AG09309 (cell line): ENCODE results near the gene C1QTNF8.

ENCODE experiments used
- DNase-seq: peaks from one replicate; pipeline ENCODE4 v3.0.0-alpha.2; 2010; ENCODE audit warnings: low read depth
- H3K4me3 ChIP-seq: 2 replicates; pipeline ENCODE4 v1.5.1; 2011; ENCODE audit warnings: mild to moderate bottlenecking, low read depth, low read length, moderate library complexity; ENCODE audit not compliant: control insufficient read depth
- CTCF ChIP-seq: IDR thresholded peaks from 2 replicates; pipeline ENCODE4 v1.5.1; 2011; ENCODE audit warnings: mild to moderate bottlenecking, low read depth, low read length, inconsistent platforms; ENCODE audit not compliant: insufficient read depth, control insufficient read depth; ENCODE audit errors: missing control alignments

Gene C1QTNF8

GRCh38 chr16:1105888-1106620, 10.0 kb upstream of the C1QTNF8 start:
- TF ChIP-seq CTCF: peak; percentile 88
- H3K4me3 ChIP-seq: no peak overlapping the region
- DNase-seq: no peak

GRCh38 chr16:1103636-1103980, 7.6 kb upstream of the C1QTNF8 start:
- DNase-seq: no peak
- no peak for TF ChIP-seq CTCF
- H3K4me3 ChIP-seq: no peak overlapping the region

GRCh38 chr16:1102921-1103635, 7.0 kb upstream of the C1QTNF8 start:
- DNase-seq: no peak
- TF ChIP-seq CTCF: peak; percentile 54

GRCh38 chr16:1102333-1102700, 6.3 kb upstream of the C1QTNF8 start:
- no peak for DNase-seq
- no peak for TF ChIP-seq CTCF
- no peak overlapping the region for H3K4me3 ChIP-seq

More at GRCh38 chr16:1102921-1103635, 7.0 kb upstream of the C1QTNF8 start:
- no peak overlapping the region for H3K4me3 ChIP-seq

GRCh38 chr16:1101573-1102332, 5.7 kb upstream of the C1QTNF8 start:
- no peak for DNase-seq
- H3K4me3 ChIP-seq: no peak overlapping the region
- TF ChIP-seq CTCF: no peak

- H3K4me3 ChIP-seq: no peak overlapping the region
- DNase-seq: no peak
- TF ChIP-seq CTCF: no peak
Measured at GRCh38 chr16:1101133-1101532, 5.1 kb upstream of the C1QTNF8 start.
